Suppressor macrophage treated with lipopolysaccharide for 1 hour (primary cell): ENCODE measurements around the gene WASHC4.
A peak's percentile ranks its signal among the peaks of the same experiment; 100 is the strongest.

ENCODE experiments used
- DNase-seq, 3 donors: peaks; one replicate each; pipeline ENCODE4 v3.0.0-alpha.2; 2020 to 2022

WASHC4 gene

GRCh38 chr12:105095338-105095737, 12.2 kb upstream of the WASHC4 start:
- peak in 1 of 3 donors; percentile 5 for DNase-seq

- DNase-seq, result peak in 2 of 3 donors; percentile 7 to 39
Measured at GRCh38 chr12:105099356-105099755, 8.2 kb upstream of the WASHC4 start.

DNA sequence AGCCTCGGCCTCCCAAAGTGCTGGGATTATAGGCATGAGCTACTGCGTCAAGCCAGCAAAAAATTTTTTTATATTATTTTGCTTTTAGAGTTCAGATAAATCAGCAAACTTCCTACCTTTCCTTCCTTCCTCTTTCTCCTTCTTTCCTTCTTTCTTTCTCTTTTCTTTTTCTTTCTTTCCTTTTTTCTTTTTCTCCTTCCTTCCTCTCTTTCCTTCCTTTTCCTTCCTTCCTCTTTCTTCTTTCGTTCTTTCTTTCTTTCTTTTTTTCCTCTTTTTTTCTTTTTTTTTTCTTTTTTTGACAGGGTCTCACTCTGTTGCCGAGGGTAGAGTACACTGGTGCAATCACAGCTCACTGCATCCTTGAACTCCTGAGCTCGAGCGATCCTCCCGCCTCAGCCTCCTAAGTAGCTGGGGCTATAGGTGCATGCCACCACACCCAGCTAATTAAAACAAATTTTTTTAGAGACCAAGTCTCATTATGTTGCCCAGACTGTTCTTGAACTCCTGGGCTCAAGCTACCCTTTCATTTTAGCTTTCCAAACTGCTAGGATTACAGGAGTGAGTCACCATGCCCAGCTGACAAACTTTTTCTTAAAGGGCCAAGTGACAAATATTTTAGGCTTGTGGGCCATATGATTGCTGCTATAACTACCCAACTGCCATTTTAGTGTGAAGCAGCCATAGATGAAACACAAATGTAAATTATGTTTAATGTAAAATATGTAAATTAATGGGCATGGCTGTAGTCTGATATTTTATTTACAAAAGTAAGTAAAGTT, 7.1 kb upstream of the WASHC4 start:
- DNase-seq, result peak; percentile 30 to 64 (median 55)

- peak in 2 of 3 donors; percentile 30 to 38 for DNase-seq
Measured at GRCh38 chr12:105100998-105101397, 6.5 kb upstream of the WASHC4 start.

DNA sequence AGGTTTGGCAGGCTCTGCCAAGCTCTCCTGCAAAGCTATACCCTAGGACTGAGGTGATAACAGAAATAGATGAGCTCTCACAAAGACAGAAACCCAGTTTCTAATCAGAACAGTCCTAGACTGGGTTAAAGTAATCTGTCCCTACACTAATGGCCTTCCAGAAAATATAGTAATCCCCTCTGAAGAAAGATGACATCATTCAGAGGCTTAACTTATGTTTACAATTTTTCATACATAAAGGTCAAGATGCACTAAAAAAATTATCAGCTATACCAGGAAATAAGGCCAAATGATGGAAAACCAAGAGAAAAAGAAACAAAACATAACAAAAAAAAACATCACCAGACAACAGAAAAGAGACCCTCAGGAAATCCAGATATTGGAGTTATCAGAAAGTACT, 4.9 kb upstream of the WASHC4 start:
- no peak for DNase-seq

DNA sequence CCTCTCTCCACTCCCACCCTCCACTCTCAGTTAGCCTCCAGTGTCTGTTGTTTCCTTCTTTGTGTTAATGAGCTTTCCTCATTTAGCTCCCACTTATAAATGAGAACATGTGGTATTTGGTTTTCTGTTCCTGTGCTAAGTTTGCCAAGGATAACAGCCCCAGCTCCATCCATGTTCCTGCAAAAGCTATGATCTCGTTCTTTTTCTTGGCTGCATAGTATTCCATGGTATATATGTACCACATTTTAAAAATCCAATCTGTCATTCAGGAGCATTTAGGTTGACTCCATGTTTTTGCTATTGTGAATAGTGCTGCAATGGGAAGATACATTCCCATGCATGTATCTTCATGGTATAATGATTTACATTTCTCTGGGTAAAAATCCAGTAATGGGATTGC, 2.8 kb upstream of the WASHC4 start:
- no peak for DNase-seq

DNA sequence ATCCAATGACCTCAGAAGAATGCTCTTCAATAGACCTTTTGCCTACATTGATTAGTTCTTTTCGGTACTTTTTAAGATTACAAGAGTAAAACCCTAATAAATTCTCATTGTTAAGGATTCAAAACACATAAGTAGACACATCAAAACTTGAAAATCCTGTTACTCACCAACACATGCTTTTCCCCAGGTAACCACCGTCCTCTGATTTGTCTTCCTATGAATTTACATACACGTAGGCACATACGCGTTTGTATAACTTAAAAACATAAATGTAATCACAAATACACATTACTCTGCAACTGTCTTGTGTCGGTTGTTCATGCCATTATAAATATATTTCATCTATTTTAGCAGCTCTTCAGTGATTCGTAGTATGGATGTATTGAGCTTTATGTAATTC, 910 bp upstream of the WASHC4 start:
- DNase-seq, result no peak

GRCh38 chr12:105107171-105107493, 399 bp upstream of the WASHC4 start:
- peak in 1 of 3 donors; percentile 60 for DNase-seq

DNA sequence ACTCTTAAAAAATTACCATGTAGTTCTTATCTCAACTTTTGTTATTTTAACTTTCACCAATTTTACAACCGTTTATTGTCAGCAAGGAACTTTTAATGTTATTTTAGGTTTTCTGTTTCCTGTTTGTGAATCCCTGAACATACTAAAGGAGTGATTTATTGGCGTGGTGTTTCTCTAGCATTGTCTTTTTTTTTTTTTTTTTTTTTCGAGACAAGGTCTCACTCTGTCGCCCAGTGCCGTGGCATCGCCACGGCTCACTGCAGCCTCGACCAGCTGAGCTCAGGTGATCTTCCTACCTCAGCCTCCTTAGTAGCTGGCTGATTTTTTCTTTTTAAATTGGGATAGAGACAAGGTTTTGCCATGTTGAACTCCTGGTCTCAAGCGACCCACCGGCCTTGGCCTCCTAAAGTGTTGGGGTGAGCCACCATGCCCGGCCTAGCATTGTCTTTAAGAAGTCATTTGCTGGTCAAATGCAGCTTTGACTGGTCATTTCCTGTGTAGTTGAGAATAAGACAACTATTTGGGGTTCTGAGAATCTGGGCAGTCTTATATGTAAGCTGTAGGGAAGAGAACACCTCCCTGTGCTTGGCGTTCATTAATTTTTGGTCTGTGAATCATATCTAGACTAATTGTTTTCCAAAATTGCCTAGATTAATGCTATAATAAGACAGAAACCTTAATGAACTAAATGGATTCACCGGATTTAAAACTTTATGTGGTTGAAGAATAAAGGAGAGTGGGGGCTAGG, 2.1 kb downstream of the WASHC4 start:
- peak; percentile 38 to 46 (median 44) for DNase-seq

DNA sequence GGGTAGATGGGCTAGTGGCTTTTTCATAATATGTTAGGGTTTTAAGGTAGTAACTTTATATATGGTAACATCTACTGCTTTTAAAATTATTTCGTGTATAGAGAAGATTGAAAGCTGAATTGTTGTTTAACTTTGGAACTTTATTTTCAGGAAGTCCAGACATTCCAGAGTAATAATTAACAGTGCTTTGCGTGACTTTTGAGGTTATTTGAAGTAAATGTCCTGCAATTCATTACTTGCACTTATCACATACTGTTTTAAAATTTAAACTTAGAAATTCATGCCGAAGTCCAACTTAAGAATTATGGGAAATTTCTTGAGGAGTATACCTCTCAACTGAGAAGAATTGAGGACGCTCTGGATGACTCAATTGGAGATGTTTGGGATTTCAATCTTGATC, 3.3 kb downstream of the WASHC4 start:
- DNase-seq, result peak in 1 of 3 donors; percentile 25

DNA sequence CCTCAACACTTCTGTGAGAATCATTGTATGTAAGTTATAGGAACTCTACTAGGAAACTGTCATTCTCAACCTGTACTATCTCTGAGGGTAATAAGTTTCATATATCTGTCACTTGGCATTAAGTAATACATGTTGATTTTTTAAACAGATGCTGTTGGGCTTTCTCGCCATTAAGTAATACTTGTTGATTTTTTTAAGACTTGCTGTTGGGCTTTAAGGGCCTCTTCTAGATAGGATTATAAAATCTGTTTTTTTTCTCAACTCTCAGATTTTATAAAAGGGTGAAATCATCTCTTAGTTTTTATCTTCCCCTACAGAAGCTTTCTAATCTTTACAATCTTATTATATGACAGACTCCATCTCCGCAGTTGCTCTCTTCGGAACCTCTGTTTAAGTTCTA, 5.6 kb downstream of the WASHC4 start:
- DNase-seq, result no peak

- DNase-seq, result no peak
Measured at GRCh38 chr12:105116969-105117368, 9.4 kb downstream of the WASHC4 start.

GRCh38 chr12:105120551-105120950, 13.0 kb downstream of the WASHC4 start:
- peak in 1 of 3 donors; percentile 14 for DNase-seq

- DNase-seq, result no peak
Measured at GRCh38 chr12:105138248-105138647, 30.7 kb downstream of the WASHC4 start.

- DNase-seq, result no peak
Measured at GRCh38 chr12:105141320-105141922, 33.9 kb downstream of the WASHC4 start.

GRCh38 chr12:105142259-105142658, 34.7 kb downstream of the WASHC4 start:
- DNase-seq, result no peak

GRCh38 chr12:105156260-105156659, 48.7 kb downstream of the WASHC4 start:
- DNase-seq, result no peak

DNA sequence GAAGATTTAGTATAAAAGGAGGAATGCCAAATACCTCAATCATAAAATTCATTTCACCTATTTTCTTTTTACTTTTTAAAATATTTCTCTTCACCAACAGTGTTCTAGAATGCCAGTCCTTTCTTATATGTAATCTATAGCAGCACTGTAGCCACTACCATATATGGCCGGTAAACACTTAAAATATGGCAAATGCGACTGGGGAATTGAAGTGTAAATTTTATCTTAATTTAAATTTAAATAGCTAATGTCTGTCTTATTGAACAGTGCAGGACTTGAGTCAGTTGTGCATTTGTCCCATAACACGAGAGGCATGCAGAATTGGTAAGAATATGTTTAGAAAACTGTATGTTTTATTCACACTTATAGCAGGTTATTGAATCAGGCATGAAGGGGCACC, 50.1 kb downstream of the WASHC4 start:
- no peak for DNase-seq

DNA sequence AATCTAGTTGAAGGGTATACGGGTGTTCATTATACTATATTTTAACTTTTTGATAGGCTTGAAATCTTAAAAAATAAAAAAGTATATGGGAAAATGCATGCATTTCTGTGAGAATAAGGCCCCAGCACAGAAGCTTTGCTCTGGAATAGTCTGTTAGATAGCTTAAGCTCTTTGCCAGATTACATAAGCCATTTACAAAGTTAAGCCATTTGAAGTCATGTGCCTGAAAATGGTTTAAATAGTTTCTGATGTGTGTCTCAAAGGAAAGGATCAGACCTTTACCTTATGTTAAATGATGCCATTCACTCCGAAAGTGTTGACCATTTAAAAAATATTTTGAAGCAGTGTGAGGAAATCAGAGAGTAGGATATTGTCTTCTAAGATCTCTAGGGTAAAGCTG, 51.3 kb downstream of the WASHC4 start:
- no peak for DNase-seq

DNA sequence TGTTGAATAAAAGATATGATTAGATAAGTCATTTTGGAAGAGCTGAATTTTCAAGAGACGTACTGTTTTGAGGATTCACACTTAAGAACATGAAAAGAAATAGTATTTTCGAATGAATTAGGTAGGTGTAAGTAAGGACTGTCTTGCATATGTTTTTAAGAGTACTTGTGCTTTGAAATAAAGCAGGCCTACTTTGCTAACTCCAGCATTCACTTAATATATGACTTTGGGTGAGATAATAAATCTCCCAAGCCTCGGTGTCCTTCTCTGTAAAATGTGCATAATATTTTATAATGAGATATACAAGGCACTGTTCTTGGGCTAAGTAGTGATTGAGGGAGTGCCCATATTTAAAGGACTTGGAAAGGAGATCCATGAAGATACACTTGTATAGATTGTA, 54.6 kb downstream of the WASHC4 start:
- DNase-seq, result no peak

DNA sequence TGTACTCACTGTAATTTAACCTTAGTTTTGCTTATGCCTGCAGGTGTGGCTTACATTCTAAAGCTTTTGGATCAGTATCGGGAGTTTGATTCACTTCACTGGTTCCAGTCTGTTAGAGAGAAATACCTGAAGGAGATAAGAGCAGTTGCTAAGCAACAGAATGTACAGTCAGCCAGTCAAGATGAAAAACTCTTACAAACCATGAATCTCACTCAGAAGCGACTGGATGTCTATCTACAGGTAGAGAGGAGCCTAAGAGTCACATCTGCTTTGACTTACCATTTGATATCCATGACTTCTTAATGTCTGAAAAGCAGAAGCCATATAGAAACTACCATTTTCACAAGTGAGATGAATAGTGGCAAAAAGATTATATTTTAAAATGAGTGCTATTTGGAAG, 56.5 kb downstream of the WASHC4 start:
- no peak for DNase-seq

DNA sequence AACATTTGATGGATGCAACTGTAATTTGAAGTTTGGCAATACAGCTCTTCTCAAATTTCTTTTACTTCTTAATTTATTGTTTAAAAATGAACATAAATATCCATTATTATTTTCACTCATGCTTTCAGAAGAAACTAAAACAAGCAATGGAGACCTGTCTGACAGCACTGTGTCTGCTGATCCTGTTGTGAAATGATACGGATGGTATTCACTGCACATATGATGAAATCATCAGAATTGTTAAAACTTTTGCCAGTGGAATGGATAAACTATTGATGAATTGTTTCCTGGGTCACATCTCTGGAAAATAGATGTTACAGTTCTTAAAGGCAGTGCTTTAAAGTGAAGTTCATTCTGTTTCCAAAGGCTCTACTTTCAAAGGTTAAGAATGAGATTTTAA, 59.2 kb downstream of the WASHC4 start:
- DNase-seq, result no peak

DNA sequence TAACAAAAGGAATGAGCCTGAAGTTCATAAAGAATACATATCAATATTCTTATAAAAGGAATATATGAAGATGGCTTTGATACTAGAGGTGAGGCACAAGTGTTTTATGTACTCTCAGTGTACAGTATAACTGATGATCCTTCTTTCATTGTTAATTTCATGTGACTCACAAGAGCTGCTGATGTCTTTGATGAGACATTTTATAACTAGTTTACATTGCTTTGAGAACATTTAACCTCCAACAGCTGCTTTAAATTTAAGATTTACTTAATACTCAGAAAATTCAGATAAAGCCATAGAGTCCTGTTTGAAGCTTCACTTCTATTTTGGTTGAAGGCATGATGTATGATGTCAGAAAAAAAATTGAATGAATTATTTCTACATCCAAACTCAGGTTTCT, 59.8 kb downstream of the WASHC4 start:
- no peak for DNase-seq

DNA sequence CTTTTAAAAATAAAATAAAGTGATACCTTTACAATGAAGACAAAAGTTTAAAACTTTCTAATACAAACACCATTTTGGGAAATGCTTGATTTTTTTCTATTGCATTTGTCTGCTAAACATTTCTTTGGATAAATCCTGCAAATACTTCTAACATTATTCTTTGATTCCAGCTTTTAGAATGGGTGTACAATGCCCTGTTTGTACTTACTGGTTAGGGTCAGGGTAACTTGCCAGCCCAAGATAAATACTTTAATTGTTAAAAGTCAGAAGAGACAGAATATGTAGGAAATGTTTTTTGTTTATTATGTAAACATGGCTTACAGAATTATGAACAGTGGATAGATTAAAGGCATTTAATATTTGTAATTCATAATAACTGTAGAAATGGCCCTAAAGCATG, 60.5 kb downstream of the WASHC4 start:
- DNase-seq, result no peak
